HepG2 (cell line): ENCODE results near the gene DST. TPM values are rescaled to one million over a fixed set of nuclear protein-coding genes. Genes with fewer than 3 reads are reported as not detected.
A peak's percentile ranks its signal among the peaks of the same experiment; 100 is the strongest.

Experiments used
- BCL6 ChIP-seq: IDR thresholded peaks from 2 replicates; pipeline ENCODE4 v1.6.1; 2016; ENCODE audit warnings: missing genetic modification reagents, missing compliant biosample characterization
- BHLHE40 ChIP-seq: IDR thresholded peaks from 2 replicates; pipeline ENCODE4 v1.6.1; 2011; ENCODE audit warnings: low read length, improper control_type of control experiment
- ELF3 ChIP-seq: IDR thresholded peaks from 2 replicates; pipeline ENCODE4 v1.6.1; 2016; ENCODE audit warnings: missing genetic modification reagents, missing compliant biosample characterization
- HMG20A ChIP-seq: IDR thresholded peaks from 2 replicates; pipeline ENCODE4 v1.6.1; 2016; ENCODE audit warnings: borderline replicate concordance
- HNRNPK ChIP-seq: fragments of 200-400 bp; formaldehyde crosslinking; IDR thresholded peaks from 2 replicates; pipeline ENCODE4 v1.6.1; 2018; ENCODE audit warnings: low read length, low read depth, moderate library complexity, mild to moderate bottlenecking; ENCODE audit not compliant: poor library complexity, severe bottlenecking
- JUN ChIP-seq: sonication (generic); formaldehyde crosslinking; IDR thresholded peaks from 2 replicates; pipeline ENCODE4 v1.4.0; 2020; ENCODE audit warnings: mild to moderate bottlenecking, missing genetic modification reagents
- PHB2 ChIP-seq: fragments of 450-650 bp; IDR thresholded peaks from 2 replicates; pipeline ENCODE4 v1.6.1; 2018; ENCODE audit not compliant: partially characterized antibody
- SCMH1 ChIP-seq: sonication (generic); formaldehyde crosslinking; IDR thresholded peaks from 2 replicates; pipeline ENCODE4 v1.9.0; 2021; ENCODE audit warnings: missing genetic modification reagents, mild to moderate bottlenecking, borderline replicate concordance
- SETDB1 ChIP-seq: sonication (generic); formaldehyde crosslinking; IDR thresholded peaks from 2 replicates; pipeline ENCODE4 v1.5.1; 2020; ENCODE audit warnings: missing genetic modification reagents, mild to moderate bottlenecking, borderline replicate concordance
- ZNF263 ChIP-seq: sonication (generic); formaldehyde crosslinking; IDR thresholded peaks from 2 replicates; pipeline ENCODE4 v1.4.0; 2020; ENCODE audit warnings: missing genetic modification reagents
- ZNF598 ChIP-seq: sonication (generic); formaldehyde crosslinking; IDR thresholded peaks from 2 replicates; pipeline ENCODE4 v1.5.1; 2020; ENCODE audit warnings: mild to moderate bottlenecking, missing genetic modification reagents, borderline replicate concordance
- ZNF772 ChIP-seq: sonication (generic); formaldehyde crosslinking; IDR thresholded peaks from 2 replicates; pipeline ENCODE4 v1.5.0; 2020; ENCODE audit warnings: mild to moderate bottlenecking, missing genetic modification reagents
- polyA plus RNA-seq, 8 experiments: library from polyadenylated mRNA; depleted of rRNA in 3 of 8; stranded (reverse) in 7 of 8; unstranded in 1 of 8; fragments of >200 nt; fragmentation: Illumina TruSeq in 4 of 8; extraction: Trizol in 4 of 8; gene quantifications; 2 replicates each; pipeline versions ENCODE4 v1.2.1 to v1.2.3, GENCODE V29; 2011 to 2016; ENCODE audit warnings: low read depth in 4 of 8, missing spikeins in 1 of 8, mixed read lengths in 1 of 8; ENCODE audit not compliant: insufficient read depth in 1 of 8
- total RNA-seq, 5 experiments: library from RNA; depleted of rRNA; stranded (reverse); fragments of >200 nt; fragmentation: Illumina TruSeq; extraction: Trizol; gene quantifications; 2 replicates each; pipeline ENCODE4 v1.2.3, GENCODE V29; 2016; ENCODE audit warnings: low read depth in 1 of 5
- TF ChIP-seq, protein P1 (sequence below): sonication (generic); formaldehyde crosslinking; IDR thresholded peaks from 2 replicates; pipeline ENCODE4 v1.5.0; 2020; ENCODE audit warnings: mild to moderate bottlenecking, low read depth, missing genetic modification reagents, borderline replicate concordance
- TF ChIP-seq, protein P2 (sequence below): sonication (generic); formaldehyde crosslinking; conservative IDR thresholded peaks from 2 replicates; pipeline ENCODE4 v1.4.0; 2020; ENCODE audit warnings: missing genetic modification reagents
- TF ChIP-seq, protein P3 (sequence below): sonication (generic); formaldehyde crosslinking; IDR thresholded peaks from 2 replicates; pipeline ENCODE4 v1.4.0; 2020; ENCODE audit warnings: mild to moderate bottlenecking, missing genetic modification reagents
- TF ChIP-seq, protein P4 (sequence below): sonication (generic); formaldehyde crosslinking; IDR thresholded peaks from 2 replicates; pipeline ENCODE4 v1.4.0; 2020; ENCODE audit warnings: mild to moderate bottlenecking, missing genetic modification reagents
- TF ChIP-seq, protein P5 (sequence below): sonication (generic); formaldehyde crosslinking; IDR thresholded peaks from 2 replicates; pipeline ENCODE4 v1.4.0; 2020; ENCODE audit warnings: missing genetic modification reagents

The DST gene
- total and polyA plus RNA-seq, 2 of the 13 experiments (the other 11 are each of a cell fraction or from before 2014, with no cell fraction given): 64.4 to 89.0 TPM

DNA sequence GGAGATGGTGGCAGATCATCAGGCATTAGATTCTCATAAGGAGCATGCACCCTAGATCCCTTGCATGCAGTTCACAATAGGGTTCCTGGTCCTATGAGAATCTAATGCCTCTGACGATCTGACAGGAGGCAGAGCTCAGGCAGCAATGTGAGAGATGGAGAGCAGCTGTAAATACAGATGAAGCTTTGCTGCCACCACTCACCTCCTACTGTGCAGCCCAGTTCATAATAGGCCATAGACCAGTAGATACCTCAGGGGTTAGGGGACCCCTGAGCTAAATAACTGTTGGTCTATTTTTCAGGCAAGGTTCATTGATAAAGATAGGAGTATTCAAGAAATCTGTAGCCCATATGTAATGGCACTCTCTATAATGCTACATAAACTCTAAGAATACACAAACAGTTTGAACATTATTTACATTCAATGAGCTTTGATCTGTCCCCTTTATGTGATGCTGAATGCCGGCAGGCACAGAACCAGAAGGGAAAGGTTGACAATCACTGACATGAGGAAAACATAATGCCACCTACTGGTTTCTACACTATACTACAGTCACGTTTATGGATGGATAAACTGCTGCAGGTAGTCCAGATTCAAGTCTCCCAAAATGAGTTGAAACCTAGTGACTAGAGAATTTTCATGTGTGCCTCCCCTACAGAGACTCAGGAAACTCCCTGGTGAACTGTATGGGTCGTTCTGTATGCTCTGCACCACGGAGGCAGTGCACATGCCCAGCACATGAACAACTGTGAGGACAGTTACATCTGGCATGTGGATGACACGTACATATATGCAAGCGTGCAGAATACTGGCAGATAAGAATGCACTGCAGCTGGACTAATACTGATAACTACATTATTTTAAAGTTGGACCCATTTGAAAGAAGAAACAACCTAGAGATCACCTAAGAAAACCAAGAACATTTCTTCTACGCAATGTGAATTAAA is 72.0 kb downstream of the DST start (continued):
- TF ChIP-seq, protein P1, sequence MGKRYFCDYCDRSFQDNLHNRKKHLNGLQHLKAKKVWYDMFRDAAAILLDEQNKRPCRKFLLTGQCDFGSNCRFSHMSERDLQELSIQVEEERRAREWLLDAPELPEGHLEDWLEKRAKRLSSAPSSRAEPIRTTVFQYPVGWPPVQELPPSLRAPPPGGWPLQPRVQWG (CRISPR knock-in tag): no peak
- TF ChIP-seq, protein P2, sequence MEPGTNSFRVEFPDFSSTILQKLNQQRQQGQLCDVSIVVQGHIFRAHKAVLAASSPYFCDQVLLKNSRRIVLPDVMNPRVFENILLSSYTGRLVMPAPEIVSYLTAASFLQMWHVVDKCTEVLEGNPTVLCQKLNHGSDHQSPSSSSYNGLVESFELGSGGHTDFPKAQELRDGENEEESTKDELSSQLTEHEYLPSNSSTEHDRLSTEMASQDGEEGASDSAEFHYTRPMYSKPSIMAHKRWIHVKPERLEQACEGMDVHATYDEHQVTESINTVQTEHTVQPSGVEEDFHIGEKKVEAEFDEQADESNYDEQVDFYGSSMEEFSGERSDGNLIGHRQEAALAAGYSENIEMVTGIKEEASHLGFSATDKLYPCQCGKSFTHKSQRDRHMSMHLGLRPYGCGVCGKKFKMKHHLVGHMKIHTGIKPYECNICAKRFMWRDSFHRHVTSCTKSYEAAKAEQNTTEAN (CRISPR knock-in tag): no peak
- TF ChIP-seq ZNF598 (CRISPR knock-in tag) (no peak), SETDB1 (CRISPR knock-in tag) (no peak), BHLHE40 (peak; percentile 72), ELF3 (CRISPR knock-in tag) (no peak), BCL6 (CRISPR knock-in tag) (no peak), PHB2 (no peak), JUN (no peak), HMG20A (CRISPR knock-in tag) (no peak), ZNF772 (CRISPR knock-in tag) (0 out of 2 replicates have a peak, but pooled peaks have one; percentile 33), ZNF263 (CRISPR knock-in tag) (no peak), SCMH1 (CRISPR knock-in tag) (no peak), HNRNPK (no peak)
- TF ChIP-seq, protein P3, sequence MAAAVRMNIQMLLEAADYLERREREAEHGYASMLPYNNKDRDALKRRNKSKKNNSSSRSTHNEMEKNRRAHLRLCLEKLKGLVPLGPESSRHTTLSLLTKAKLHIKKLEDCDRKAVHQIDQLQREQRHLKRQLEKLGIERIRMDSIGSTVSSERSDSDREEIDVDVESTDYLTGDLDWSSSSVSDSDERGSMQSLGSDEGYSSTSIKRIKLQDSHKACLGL (CRISPR knock-in tag): no peak
- TF ChIP-seq, protein P4, sequence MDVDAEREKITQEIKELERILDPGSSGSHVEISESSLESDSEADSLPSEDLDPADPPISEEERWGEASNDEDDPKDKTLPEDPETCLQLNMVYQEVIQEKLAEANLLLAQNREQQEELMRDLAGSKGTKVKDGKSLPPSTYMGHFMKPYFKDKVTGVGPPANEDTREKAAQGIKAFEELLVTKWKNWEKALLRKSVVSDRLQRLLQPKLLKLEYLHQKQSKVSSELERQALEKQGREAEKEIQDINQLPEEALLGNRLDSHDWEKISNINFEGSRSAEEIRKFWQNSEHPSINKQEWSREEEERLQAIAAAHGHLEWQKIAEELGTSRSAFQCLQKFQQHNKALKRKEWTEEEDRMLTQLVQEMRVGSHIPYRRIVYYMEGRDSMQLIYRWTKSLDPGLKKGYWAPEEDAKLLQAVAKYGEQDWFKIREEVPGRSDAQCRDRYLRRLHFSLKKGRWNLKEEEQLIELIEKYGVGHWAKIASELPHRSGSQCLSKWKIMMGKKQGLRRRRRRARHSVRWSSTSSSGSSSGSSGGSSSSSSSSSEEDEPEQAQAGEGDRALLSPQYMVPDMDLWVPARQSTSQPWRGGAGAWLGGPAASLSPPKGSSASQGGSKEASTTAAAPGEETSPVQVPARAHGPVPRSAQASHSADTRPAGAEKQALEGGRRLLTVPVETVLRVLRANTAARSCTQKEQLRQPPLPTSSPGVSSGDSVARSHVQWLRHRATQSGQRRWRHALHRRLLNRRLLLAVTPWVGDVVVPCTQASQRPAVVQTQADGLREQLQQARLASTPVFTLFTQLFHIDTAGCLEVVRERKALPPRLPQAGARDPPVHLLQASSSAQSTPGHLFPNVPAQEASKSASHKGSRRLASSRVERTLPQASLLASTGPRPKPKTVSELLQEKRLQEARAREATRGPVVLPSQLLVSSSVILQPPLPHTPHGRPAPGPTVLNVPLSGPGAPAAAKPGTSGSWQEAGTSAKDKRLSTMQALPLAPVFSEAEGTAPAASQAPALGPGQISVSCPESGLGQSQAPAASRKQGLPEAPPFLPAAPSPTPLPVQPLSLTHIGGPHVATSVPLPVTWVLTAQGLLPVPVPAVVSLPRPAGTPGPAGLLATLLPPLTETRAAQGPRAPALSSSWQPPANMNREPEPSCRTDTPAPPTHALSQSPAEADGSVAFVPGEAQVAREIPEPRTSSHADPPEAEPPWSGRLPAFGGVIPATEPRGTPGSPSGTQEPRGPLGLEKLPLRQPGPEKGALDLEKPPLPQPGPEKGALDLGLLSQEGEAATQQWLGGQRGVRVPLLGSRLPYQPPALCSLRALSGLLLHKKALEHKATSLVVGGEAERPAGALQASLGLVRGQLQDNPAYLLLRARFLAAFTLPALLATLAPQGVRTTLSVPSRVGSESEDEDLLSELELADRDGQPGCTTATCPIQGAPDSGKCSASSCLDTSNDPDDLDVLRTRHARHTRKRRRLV (CRISPR knock-in tag): no peak
- TF ChIP-seq, protein P5, sequence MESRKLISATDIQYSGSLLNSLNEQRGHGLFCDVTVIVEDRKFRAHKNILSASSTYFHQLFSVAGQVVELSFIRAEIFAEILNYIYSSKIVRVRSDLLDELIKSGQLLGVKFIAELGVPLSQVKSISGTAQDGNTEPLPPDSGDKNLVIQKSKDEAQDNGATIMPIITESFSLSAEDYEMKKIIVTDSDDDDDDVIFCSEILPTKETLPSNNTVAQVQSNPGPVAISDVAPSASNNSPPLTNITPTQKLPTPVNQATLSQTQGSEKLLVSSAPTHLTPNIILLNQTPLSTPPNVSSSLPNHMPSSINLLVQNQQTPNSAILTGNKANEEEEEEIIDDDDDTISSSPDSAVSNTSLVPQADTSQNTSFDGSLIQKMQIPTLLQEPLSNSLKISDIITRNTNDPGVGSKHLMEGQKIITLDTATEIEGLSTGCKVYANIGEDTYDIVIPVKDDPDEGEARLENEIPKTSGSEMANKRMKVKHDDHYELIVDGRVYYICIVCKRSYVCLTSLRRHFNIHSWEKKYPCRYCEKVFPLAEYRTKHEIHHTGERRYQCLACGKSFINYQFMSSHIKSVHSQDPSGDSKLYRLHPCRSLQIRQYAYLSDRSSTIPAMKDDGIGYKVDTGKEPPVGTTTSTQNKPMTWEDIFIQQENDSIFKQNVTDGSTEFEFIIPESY: no peak
